Keratinocyte (primary cell): ENCODE measurements around the gene GNAT2. TPM values are rescaled to one million over a fixed set of nuclear protein-coding genes. Genes with fewer than 3 reads are reported as not detected.
A peak's percentile ranks its signal among the peaks of the same experiment; 100 is the strongest.

ENCODE experiments used
- DNase-seq: peaks from one replicate; pipeline ENCODE4 v3.0.0-alpha.2; 2011; ENCODE audit warnings: low read depth, missing footprints, low spot score
- FAIRE-seq: peaks from 2 replicates; lab custom pipeline; 2011; peaks lifted over from hg19 to GRCh38; lab: Jason Lieb, UNC
- H2AFZ ChIP-seq: 2 replicates; pipeline ENCODE4 v1.6.0; 2012; ENCODE audit warnings: low read length, control low read depth, inconsistent platforms; ENCODE audit not compliant: control insufficient read depth
- H3K27ac ChIP-seq: 2 replicates; pipeline ENCODE4 v1.5.1; 2011; ENCODE audit warnings: low read length; ENCODE audit not compliant: control insufficient read depth, insufficient read depth
- H3K27me3 ChIP-seq: 3 replicates; pipeline ENCODE4 v1.6.0; 2011; ENCODE audit warnings: low read length; ENCODE audit not compliant: control insufficient read depth, insufficient read depth; ENCODE audit errors: extremely low read depth
- H3K36me3 ChIP-seq, 2 experiments: 2 replicates in 1 of 2; 3 replicates in 1 of 2; pipeline ENCODE4 v1.5.1; 2011; ENCODE audit warnings: low read length in 2 of 2, mild to moderate bottlenecking in 1 of 2; ENCODE audit not compliant: control insufficient read depth in 2 of 2, insufficient read depth in 2 of 2; ENCODE audit errors: extremely low read depth in 1 of 2
- H3K4me1 ChIP-seq: 3 replicates; pipeline ENCODE4 v1.5.1; 2011; ENCODE audit warnings: low read length; ENCODE audit not compliant: control insufficient read depth, insufficient read depth; ENCODE audit errors: extremely low read depth
- H3K4me2 ChIP-seq: 3 replicates; pipeline ENCODE4 v1.6.0; 2011; ENCODE audit warnings: low read depth, low read length; ENCODE audit not compliant: control insufficient read depth, insufficient read depth; ENCODE audit errors: extremely low read depth
- H3K4me3 ChIP-seq, 3 experiments: fragments of 200-600 bp in 1 of 3; sonication (generic) in 1 of 3; 2 replicates in 2 of 3; 3 replicates in 1 of 3; pipeline ENCODE4 v1.5.1; 2011 to 2016; ENCODE audit warnings: low read length in 3 of 3, mild to moderate bottlenecking in 3 of 3, control low read depth in 2 of 3, inconsistent platforms in 1 of 3, low read depth in 1 of 3, mixed read lengths in 1 of 3, mixed run types in 1 of 3, moderate library complexity in 1 of 3; ENCODE audit not compliant: control insufficient read depth in 2 of 3, insufficient read depth in 2 of 3; ENCODE audit errors: extremely low read depth in 1 of 3
- H3K79me2 ChIP-seq: 2 replicates; pipeline ENCODE4 v1.6.0; 2012; ENCODE audit warnings: low read length; ENCODE audit not compliant: control insufficient read depth, insufficient read depth
- H3K9ac ChIP-seq: 3 replicates; pipeline ENCODE4 v1.6.0; 2011; ENCODE audit warnings: low read length; ENCODE audit not compliant: control insufficient read depth, insufficient read depth; ENCODE audit errors: extremely low read depth
- H3K9me1 ChIP-seq: 3 replicates; pipeline ENCODE4 v1.6.0; 2011; ENCODE audit warnings: low read length; ENCODE audit not compliant: control insufficient read depth, insufficient read depth; ENCODE audit errors: extremely low read depth
- H3K9me3 ChIP-seq: 2 replicates; pipeline ENCODE4 v1.5.1; 2012; ENCODE audit warnings: low read depth, low read length; ENCODE audit not compliant: control insufficient read depth
- H4K20me1 ChIP-seq: 3 replicates; pipeline ENCODE4 v1.6.0; 2011; ENCODE audit warnings: low read length; ENCODE audit not compliant: control insufficient read depth, insufficient read depth; ENCODE audit errors: extremely low read depth
- EZH2 ChIP-seq: IDR thresholded peaks from one replicate; pipeline ENCODE4 v1.6.1; 2012; ENCODE audit warnings: inconsistent platforms, mild to moderate bottlenecking, low read length, moderate library complexity
- dilution Hi-C: fragments of 300-500 bp; cut with MboI; formaldehyde crosslinking; loops from one replicate; pipeline ENCODE4 v1.7.0; 2020; ENCODE audit warnings: low sequenced_read_pairs; ENCODE audit not compliant: extremely low pct_ligation_motif_present
- polyA plus RNA-seq, 5 experiments: library from polyadenylated mRNA; depleted of rRNA in 3 of 5; stranded (reverse) in 3 of 5; stranded (forward) in 1 of 5; unstranded in 1 of 5; fragments of >200 nt; gene quantifications; 1 replicate in 1 of 5; 2 replicates in 3 of 5; 3 replicates in 1 of 5; pipeline versions ENCODE4 v1.2.1 to v1.2.3, GENCODE V29; 2011 to 2012; ENCODE audit warnings: missing spikeins in 2 of 5, low read depth in 1 of 5, low replicate concordance in 1 of 5
- TF ChIP-seq, protein P1 (sequence below), 3 experiments: IDR thresholded peaks in 1 of 3; conservative IDR thresholded peaks in 1 of 3; optimal IDR thresholded peaks in 1 of 3; 2 replicates in 2 of 3; 3 replicates in 1 of 3; pipeline versions ENCODE3 to v1.5.1; 2011; ENCODE audit warnings: low read length in 3 of 3, mild to moderate bottlenecking in 3 of 3, moderate library complexity in 2 of 3, control low read depth in 1 of 3, inconsistent platforms in 1 of 3; ENCODE audit not compliant: insufficient read depth in 2 of 3; ENCODE audit errors: extremely low read depth in 1 of 3

The GNAT2 gene
- polyA plus RNA-seq, 1 donor (not counting 4 experiments of a cell fraction or from before 2014, with no cell fraction given) = 0.17 TPM

DNA sequence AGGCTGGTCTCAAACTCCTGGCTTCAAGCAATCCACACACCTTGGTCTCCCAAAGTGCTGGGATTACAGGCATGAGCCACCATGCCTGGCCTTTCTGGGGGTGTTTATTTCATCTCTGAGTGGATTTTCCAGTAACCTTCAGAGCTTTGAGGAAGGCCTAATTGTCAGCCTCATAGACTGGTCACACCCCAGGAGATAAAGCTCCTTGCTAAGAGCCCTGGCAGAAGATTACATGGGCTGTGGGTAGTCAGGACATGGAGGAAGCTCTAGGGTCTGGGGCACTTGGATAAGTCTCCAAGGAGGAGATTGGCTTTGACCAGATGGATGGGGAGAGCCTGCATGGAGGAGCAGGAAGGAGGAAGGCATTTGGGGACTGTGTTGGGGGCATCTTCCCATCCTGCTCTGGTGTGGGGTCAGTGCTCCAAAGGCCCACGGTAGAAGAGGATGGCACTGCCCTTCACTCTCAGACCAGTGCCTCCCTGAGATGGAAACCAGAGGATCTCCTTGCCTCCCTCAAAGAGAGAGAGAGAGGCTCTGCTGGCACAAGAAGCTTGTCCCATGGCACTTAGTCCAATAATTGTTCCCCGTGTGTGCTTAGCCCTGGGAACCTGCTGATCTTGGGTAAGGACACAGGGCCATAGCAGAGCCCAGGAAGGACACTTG, 21.8 kb upstream of the GNAT2 start:
- Histone ChIP-seq H2AFZ (no peak overlapping the region), H3K9ac (no peak overlapping the region), H3K36me3 (no peaks in the 10 kb centered on the region), H3K9me1 (no peaks in the 10 kb centered on the region), H3K4me1 (no peaks in the 10 kb centered on the region), H3K4me3 (no peak overlapping the region), H4K20me1 (no peaks in the 10 kb centered on the region), H3K4me2 (no peak overlapping the region), H3K27ac (no peak overlapping the region), H3K9me3 (no peaks in the 10 kb centered on the region), H3K27me3 (no peaks in the 10 kb centered on the region), H3K79me2 (no peaks in the 10 kb centered on the region)
- TF ChIP-seq, protein P1, sequence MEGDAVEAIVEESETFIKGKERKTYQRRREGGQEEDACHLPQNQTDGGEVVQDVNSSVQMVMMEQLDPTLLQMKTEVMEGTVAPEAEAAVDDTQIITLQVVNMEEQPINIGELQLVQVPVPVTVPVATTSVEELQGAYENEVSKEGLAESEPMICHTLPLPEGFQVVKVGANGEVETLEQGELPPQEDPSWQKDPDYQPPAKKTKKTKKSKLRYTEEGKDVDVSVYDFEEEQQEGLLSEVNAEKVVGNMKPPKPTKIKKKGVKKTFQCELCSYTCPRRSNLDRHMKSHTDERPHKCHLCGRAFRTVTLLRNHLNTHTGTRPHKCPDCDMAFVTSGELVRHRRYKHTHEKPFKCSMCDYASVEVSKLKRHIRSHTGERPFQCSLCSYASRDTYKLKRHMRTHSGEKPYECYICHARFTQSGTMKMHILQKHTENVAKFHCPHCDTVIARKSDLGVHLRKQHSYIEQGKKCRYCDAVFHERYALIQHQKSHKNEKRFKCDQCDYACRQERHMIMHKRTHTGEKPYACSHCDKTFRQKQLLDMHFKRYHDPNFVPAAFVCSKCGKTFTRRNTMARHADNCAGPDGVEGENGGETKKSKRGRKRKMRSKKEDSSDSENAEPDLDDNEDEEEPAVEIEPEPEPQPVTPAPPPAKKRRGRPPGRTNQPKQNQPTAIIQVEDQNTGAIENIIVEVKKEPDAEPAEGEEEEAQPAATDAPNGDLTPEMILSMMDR (optimal IDR thresholded peaks at IDR 0.05 in 1 of 3, IDR thresholded peaks at IDR 0.05 in 1 of 3, conservative IDR thresholded peaks at IDR 0.05 in 1 of 3; ENCODE audit: extremely low read depth in 1 of 3, insufficient read depth in 2 of 3, low read length in 3 of 3) = no peak
- no peak for TF ChIP-seq EZH2
- DNase-seq = no peak
- no peak for FAIRE-seq
- dilution Hi-C loops = no loop called here

DNA sequence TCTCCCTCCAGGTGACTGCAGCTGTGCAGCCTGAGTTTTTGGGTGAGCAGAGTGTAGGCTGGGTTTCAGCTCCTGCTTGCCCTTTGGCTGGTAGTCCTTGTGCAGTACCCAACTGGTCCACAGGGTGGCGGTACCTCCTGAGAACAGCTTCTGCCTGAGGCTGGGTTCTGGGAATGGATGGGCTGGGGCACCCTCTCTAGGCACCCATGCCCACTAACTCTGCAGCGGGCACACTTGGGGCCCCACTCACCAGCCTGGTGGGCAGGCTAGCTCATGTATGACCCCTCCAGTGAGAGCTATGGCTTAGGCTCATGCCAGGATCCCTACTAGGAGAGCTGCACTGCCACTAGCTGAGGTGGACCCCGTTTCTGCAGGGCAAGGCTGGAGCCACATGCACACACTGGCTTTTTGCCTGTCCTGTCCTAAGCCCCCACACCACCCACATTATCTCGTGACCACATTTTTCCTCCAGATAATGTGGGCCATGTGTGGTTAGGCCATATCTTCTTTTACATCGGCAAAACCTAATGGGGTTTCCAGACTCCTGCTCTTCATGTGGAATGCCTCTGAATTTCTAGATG, 21.0 kb upstream of the GNAT2 start:
- dilution Hi-C loops = no loop called here

More for the DNA sequence above, 21.0 kb upstream of the GNAT2 start:
- no peaks in the 10 kb centered on the region for H3K36me3 ChIP-seq
- DNase-seq (no peak), FAIRE-seq (peak; percentile 75)
- no peaks in the 10 kb centered on the region for H3K9me1 ChIP-seq
- H3K9ac ChIP-seq = no peak overlapping the region
- H3K27ac ChIP-seq = no peak overlapping the region
- H3K27me3 ChIP-seq = no peaks in the 10 kb centered on the region
- no peak for TF ChIP-seq EZH2
- TF ChIP-seq, protein P1 (optimal IDR thresholded peaks at IDR 0.05 in 1 of 3, IDR thresholded peaks at IDR 0.05 in 1 of 3, conservative IDR thresholded peaks at IDR 0.05 in 1 of 3; ENCODE audit: extremely low read depth in 1 of 3, insufficient read depth in 2 of 3, low read length in 3 of 3) = peak; percentile 95 to 96 (median 95)
- H3K79me2 ChIP-seq = no peaks in the 10 kb centered on the region
- no peak overlapping the region for H3K4me2 ChIP-seq
- H3K9me3 ChIP-seq = no peaks in the 10 kb centered on the region
- H3K4me3 ChIP-seq = no peak overlapping the region
- H4K20me1 ChIP-seq = no peaks in the 10 kb centered on the region
- no peaks in the 10 kb centered on the region for H3K4me1 ChIP-seq
- no peak overlapping the region for H2AFZ ChIP-seq
